GM12873 (cell line): Measurements from ENCODE around the gene EPS8L2.

ENCODE experiments used
- TF ChIP-seq, protein P1 (sequence below): IDR thresholded peaks from 2 replicates; pipeline ENCODE4 v1.5.1; 2012; ENCODE audit warnings: low read depth, mild to moderate bottlenecking, moderate library complexity, low read length, control low read depth; ENCODE audit not compliant: insufficient read depth; ENCODE audit errors: missing control alignments

Gene EPS8L2

GRCh38 chr11:662689-663274 is 43.2 kb upstream of the EPS8L2 start:
- TF ChIP-seq, protein P1, sequence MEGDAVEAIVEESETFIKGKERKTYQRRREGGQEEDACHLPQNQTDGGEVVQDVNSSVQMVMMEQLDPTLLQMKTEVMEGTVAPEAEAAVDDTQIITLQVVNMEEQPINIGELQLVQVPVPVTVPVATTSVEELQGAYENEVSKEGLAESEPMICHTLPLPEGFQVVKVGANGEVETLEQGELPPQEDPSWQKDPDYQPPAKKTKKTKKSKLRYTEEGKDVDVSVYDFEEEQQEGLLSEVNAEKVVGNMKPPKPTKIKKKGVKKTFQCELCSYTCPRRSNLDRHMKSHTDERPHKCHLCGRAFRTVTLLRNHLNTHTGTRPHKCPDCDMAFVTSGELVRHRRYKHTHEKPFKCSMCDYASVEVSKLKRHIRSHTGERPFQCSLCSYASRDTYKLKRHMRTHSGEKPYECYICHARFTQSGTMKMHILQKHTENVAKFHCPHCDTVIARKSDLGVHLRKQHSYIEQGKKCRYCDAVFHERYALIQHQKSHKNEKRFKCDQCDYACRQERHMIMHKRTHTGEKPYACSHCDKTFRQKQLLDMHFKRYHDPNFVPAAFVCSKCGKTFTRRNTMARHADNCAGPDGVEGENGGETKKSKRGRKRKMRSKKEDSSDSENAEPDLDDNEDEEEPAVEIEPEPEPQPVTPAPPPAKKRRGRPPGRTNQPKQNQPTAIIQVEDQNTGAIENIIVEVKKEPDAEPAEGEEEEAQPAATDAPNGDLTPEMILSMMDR, result peak; percentile 94

DNA sequence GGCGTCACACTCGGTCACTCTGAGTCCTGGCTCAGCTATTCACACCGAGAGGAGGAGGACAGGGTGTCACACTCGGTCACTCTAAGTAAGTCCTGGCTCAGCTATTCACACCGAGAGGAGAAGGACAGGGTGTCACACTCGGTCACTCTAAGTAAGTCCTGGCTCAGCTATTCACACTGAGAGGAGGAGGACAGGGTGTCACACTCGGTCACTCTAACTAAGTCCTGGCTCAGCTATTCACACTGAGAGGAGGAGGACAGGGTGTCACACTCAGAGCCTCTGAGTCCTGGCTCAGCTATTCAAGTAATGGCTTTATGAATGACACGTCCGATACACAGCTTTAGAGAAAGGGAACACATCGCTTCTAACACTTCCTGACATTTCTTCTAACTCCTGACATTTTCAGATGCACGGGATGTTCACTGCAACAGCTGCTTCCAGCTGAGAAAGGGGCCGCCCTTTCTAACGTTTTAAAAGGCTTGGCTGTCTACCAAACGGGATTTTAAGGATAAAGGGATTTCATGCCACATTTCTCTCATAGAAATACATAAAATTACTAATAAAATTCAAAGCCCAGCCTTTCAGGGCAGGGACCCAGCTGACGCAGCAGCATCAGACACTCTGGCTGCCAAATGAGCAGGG is 40.8 kb upstream of the EPS8L2 start:
- TF ChIP-seq, protein P1, result no peak

DNA sequence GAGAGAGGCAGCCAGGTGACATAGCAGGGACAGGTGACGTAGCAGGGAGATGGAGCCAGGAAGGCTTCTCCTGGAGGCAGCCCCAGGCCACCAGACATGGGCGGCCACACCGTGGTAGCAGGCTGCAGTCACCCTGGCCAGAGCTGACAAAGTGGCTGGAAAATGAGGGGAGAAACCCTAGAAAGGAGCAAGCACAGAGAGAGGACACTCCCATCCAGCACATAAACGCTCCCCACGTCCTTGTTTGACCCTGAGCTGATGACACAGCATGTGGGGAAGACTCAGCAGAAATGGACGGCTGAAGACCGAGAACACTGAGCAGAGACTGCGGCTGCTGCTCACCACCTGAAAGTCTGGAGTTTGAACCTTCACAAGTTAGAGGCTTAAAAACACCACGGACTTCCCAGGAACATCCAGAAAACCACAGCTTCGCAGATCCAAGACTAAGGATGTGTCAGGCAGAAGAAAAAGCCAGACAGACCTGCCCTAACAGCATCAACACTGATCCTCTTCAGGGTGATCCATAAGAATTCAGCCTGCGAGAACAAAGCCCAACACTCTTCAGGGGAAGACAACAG is 40.2 kb upstream of the EPS8L2 start:
- TF ChIP-seq, protein P1, result no peak

- TF ChIP-seq, protein P1, result no peak
Observed at GRCh38 chr11:673866-674265, 32.2 kb upstream of the EPS8L2 start.

DNA sequence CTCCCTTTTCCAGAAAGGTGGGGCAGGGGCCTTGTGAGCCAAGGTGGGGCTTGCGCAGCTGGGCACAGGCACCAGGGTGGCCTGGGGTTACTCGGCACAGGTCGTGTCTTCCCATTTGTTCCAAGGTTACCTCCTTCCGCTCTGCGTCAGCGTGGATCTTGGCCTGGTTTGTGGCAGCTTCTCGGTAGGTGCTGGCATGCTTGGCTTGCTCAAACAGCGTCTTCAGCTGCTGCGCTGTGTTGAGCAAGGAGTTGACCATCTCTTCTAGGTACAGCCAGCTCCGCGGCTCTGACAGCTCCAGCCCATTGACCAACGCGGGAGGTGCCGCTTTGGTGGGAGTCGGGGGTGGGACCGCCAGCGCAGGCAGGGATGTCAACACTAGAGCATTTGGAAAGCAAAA is 31.6 kb upstream of the EPS8L2 start:
- TF ChIP-seq, protein P1, result no peak

GRCh38 chr11:678297-678696 is 27.7 kb upstream of the EPS8L2 start:
- TF ChIP-seq, protein P1, result no peak

DNA sequence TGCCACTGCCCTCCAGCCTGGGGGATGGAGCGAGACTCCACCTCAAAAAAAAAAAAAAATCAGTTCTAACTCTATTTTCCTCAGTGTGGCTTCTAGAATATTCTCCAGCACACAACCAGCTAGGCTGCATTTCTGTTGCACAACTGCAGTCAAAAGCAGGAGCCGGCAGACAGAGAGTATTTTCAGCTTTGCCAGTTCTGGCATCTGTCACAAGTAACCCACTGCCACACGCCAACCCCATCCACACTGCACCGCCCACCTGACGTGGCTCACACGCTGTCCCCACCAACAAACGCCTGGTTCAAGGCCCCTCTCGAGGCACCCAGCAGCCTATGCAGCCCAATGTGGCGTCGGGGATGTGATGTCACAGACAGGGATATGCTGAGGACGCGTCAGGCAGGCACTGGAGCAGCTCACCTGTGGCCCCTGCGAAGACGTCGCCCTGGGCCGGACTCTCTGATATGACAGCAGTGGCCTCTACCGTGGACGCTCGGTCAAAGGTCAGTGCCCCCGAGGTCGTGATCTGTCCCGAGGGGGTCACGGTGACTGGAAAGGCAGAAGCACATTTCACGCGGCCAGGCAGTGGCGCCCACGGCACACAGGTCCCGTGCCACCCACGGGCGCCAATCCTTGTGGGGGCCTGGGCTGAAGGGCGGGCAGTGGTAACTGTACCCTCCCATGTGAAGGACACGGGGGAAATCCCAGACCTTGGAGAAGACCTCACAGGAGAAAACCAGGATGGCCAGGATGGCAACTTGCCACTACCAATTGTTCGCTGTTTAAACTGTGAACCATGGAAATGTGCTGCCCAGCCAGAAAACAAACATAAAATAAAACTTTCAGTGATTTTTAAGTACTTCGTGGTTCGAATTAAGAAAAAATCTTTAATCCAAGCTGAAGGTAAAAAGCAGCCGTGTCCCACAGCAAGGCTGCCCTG is 26.5 kb upstream of the EPS8L2 start:
- TF ChIP-seq, protein P1, result no peak
